GM12878 (cell line): ENCODE data around the gene ERN1. TPM values are rescaled to one million over a fixed set of nuclear protein-coding genes. Genes with fewer than 3 reads are reported as not detected.

Source experiments
- ATAC-seq: fragments of 200-7000 bp; cut with Tn5 transposase; 3 replicates; pipeline ENCODE4 v1.9.1; 2020; ENCODE audit warnings: mild to moderate bottlenecking, moderate library complexity
- BruUV-seq: library from RNA; stranded (reverse); fragments of 400-500 nt; replicated peaks from 2 replicates; lab custom pipeline; 2021; lab: Mats Ljungman, UMichigan
- CTCF ChIA-PET: fragments of 300-600 bp; sonication (Branson Sonifier 250); formaldehyde crosslinking; extraction: SDS; loops from one replicate; lab custom pipeline; 2021; ENCODE audit warnings: inconsistent platforms; lab: Yijun Ruan, JAX
- POLR2A ChIA-PET: fragments of 350-600 bp; formaldehyde crosslinking; extraction: SDS; loops from one replicate; lab custom pipeline; 2021; ENCODE audit warnings: inconsistent platforms; lab: Charles Lee
- RAD21 ChIA-PET: fragments of 300-600 bp; sonication (Branson Sonifier 250); formaldehyde crosslinking; loops from one replicate; lab custom pipeline; 2023; ENCODE audit warnings: antibody characterized with exemption; ENCODE audit not compliant: unreplicated experiment; lab: Charles Lee
- SMC1A ChIA-PET: fragments of 300-600 bp; sonication (Branson Sonifier 250); formaldehyde crosslinking; loops from one replicate; lab custom pipeline; 2023; ENCODE audit not compliant: unreplicated experiment, uncharacterized antibody; lab: Charles Lee
- DNase-seq: peaks from one replicate; pipeline ENCODE4 v3.0.0-alpha.2; 2011; ENCODE audit warnings: low read depth, low spot score
- FAIRE-seq: peaks from 3 replicates; lab custom pipeline; 2011; peaks lifted over from hg19 to GRCh38; lab: Jason Lieb, UNC
- H2AFZ ChIP-seq: 2 replicates; pipeline ENCODE4 v1.6.0; 2011; ENCODE audit warnings: low read depth, low read length, control low read depth; ENCODE audit not compliant: control insufficient read depth
- H3K27ac ChIP-seq: 2 replicates; pipeline ENCODE4 v1.5.1; 2011; ENCODE audit warnings: control low read depth; ENCODE audit not compliant: control insufficient read depth, insufficient read depth
- H3K27me3 ChIP-seq, 2 experiments: replicated peaks in 1 of 2; 2 replicates each; pipeline versions ENCODE4 v1.6.0 to v1.6.1; 2011; ENCODE audit warnings: low read length in 1 of 2; ENCODE audit not compliant: control insufficient read depth in 2 of 2, insufficient read depth in 2 of 2
- H3K36me3 ChIP-seq, 2 experiments: 2 replicates each; pipeline ENCODE4 v1.5.1; 2011; ENCODE audit warnings: low read length in 1 of 2; ENCODE audit not compliant: control insufficient read depth in 2 of 2, insufficient read depth in 2 of 2
- H3K4me1 ChIP-seq: 2 replicates; pipeline ENCODE4 v1.6.1; 2011; ENCODE audit warnings: mild to moderate bottlenecking, low read length, moderate library complexity, mixed read lengths; ENCODE audit not compliant: control insufficient read depth, insufficient read depth
- H3K4me2 ChIP-seq: 2 replicates; pipeline ENCODE4 v1.6.0; 2011; ENCODE audit warnings: control low read depth; ENCODE audit not compliant: control insufficient read depth, insufficient read depth
- H3K4me3 ChIP-seq: fragments of 200-600 bp; sonication (generic); 2 replicates; pipeline ENCODE4 v1.5.1; 2016
- H3K79me2 ChIP-seq: 2 replicates; pipeline ENCODE4 v1.6.0; 2011; ENCODE audit warnings: low read length; ENCODE audit not compliant: control insufficient read depth, insufficient read depth
- H3K9ac ChIP-seq: 2 replicates; pipeline ENCODE4 v1.8.0; 2011; ENCODE audit warnings: low read length, control low read depth, mixed read lengths; ENCODE audit not compliant: control insufficient read depth, insufficient read depth
- H3K9me3 ChIP-seq: replicated peaks from 3 replicates; pipeline ENCODE4 v1.5.1; 2011; ENCODE audit warnings: mild to moderate bottlenecking, low read length; ENCODE audit not compliant: control insufficient read depth, insufficient read depth
- H4K20me1 ChIP-seq: 2 replicates; pipeline ENCODE4 v1.6.0; 2011; ENCODE audit not compliant: control insufficient read depth, insufficient read depth
- ASH2L ChIP-seq: fragments of 300-600, 200-600 bp; sonication (generic); IDR thresholded peaks from 2 replicates; pipeline ENCODE4 v1.6.1; 2017; ENCODE audit warnings: low read depth, mild to moderate bottlenecking, borderline replicate concordance
- ATF2 ChIP-seq: IDR thresholded peaks from 2 replicates; pipeline ENCODE4 v1.6.1; 2012; ENCODE audit warnings: low read length, inconsistent platforms
- BMI1 ChIP-seq: fragments of 450-650 bp; IDR thresholded peaks from 2 replicates; pipeline ENCODE4 v1.6.1; 2016; ENCODE audit warnings: mild to moderate bottlenecking, moderate library complexity, borderline replicate concordance
- FOXK2 ChIP-seq: fragments of 450-650 bp; IDR thresholded peaks from 2 replicates; pipeline ENCODE4 v1.6.1; 2017; ENCODE audit warnings: mild to moderate bottlenecking, moderate library complexity
- HCFC1 ChIP-seq: fragments of 150-350 bp; IDR thresholded peaks from 2 replicates; pipeline ENCODE4 v1.6.1; 2014; ENCODE audit warnings: low read length
- HSF1 ChIP-seq: fragments of 150-350 bp; IDR thresholded peaks from 2 replicates; pipeline ENCODE4 v1.6.1; 2014; ENCODE audit warnings: mild to moderate bottlenecking, low read depth, low read length
- MTA2 ChIP-seq: fragments of 450-650 bp; IDR thresholded peaks from 2 replicates; pipeline ENCODE4 v1.6.1; 2016; ENCODE audit warnings: low read depth, mild to moderate bottlenecking, moderate library complexity
- NR2C1 ChIP-seq: fragments of 450-650 bp; IDR thresholded peaks from 2 replicates; pipeline ENCODE4 v1.6.1; 2017; ENCODE audit warnings: antibody characterized with exemption, mild to moderate bottlenecking, moderate library complexity
- POLR2A ChIP-seq: IDR thresholded peaks from 2 replicates; pipeline ENCODE4 v1.6.1; 2011; ENCODE audit warnings: low read depth, mild to moderate bottlenecking, low read length
- RAD21 ChIP-seq: IDR thresholded peaks from 2 replicates; pipeline ENCODE4 v1.6.1; 2011; ENCODE audit warnings: mild to moderate bottlenecking, low read depth, low read length, moderate library complexity; ENCODE audit not compliant: insufficient read depth
- RAD51 ChIP-seq: fragments of 450-650 bp; IDR thresholded peaks from 2 replicates; pipeline ENCODE4 v1.6.1; 2016; ENCODE audit warnings: moderate library complexity, mild to moderate bottlenecking, inconsistent platforms
- SIN3A ChIP-seq: IDR thresholded peaks from 2 replicates; pipeline ENCODE4 v1.6.1; 2012; ENCODE audit warnings: low read depth, low read length, improper control_type of control experiment
- SMAD5 ChIP-seq: IDR thresholded peaks from 2 replicates; pipeline ENCODE4 v1.6.1; 2016; ENCODE audit warnings: antibody characterized with exemption, low read depth
- TCF7 ChIP-seq: IDR thresholded peaks from 2 replicates; pipeline ENCODE4 v1.6.1; 2014; ENCODE audit warnings: antibody characterized with exemption, borderline replicate concordance
- YBX1 ChIP-seq: fragments of 450-650 bp; IDR thresholded peaks from 2 replicates; pipeline ENCODE4 v1.6.1; 2016; ENCODE audit warnings: antibody characterized with exemption
- WGBS: methylation state at CpG from one replicate; pipeline ENCODE4 v1.1.6; 2016; ENCODE audit warnings: low lambda C conversion rate; ENCODE audit not compliant: insufficient replicate concordance, insufficient coverage; ENCODE audit errors: missing lambda C conversion rate; 5-methylcytosine and 5-hydroxymethylcytosine counted together
- in situ Hi-C: fragments of 300-500 bp; cut with MboI; formaldehyde crosslinking; loops from 9 replicates; pipeline ENCODE4 v1.14.3; 2018; ENCODE audit warnings: mixed read lengths
- intact Hi-C: fragments of 100-400 bp; cut with micrococcal nuclease; formaldehyde crosslinking; loops from one replicate; pipeline ENCODE4 v1.14.2; 2022; ENCODE audit not compliant: unreplicated experiment
- polyA plus RNA-seq, 11 experiments: library from polyadenylated mRNA; depleted of rRNA in 4 of 11; unstranded in 6 of 11; stranded (reverse) in 5 of 11; fragments of >200 nt; fragmentation: Nextera tagmentation in 4 of 11; fragmentation: Illumina TruSeq in 1 of 11; extraction: Ambion mirVana in 4 of 11; extraction: Trizol in 1 of 11; gene quantifications; 1 replicate in 1 of 11; 2 replicates in 10 of 11; pipeline versions ENCODE4 v1.2.1 to v1.2.3, GENCODE V29; 2011 to 2016; ENCODE audit warnings: inconsistent platforms in 2 of 11, missing spikeins in 2 of 11, low read depth in 1 of 11
- total RNA-seq, 4 experiments: library from RNA; depleted of rRNA in 3 of 4; stranded (reverse); fragments of >200 nt in 3 of 4; fragmentation: Illumina TruSeq in 1 of 4; extraction: Trizol in 1 of 4; gene quantifications; 2 replicates each; pipeline versions ENCODE4 v1.2.1 to v1.2.3, GENCODE V29; 2013 to 2021

ERN1 gene
- total and polyA plus RNA-seq, 10 of the 15 experiments (the other 5 are each of a cell fraction or from before 2014, with no cell fraction given), result 2.6 to 19.2 (median 7.6) TPM

GRCh38 chr17:63991611-63992010 lies 138.3 kb downstream of the ERN1 start:
- TF ChIP-seq FOXK2, result no peak
- no peak for TF ChIP-seq MTA2
- TF ChIP-seq SIN3A, result no peak
- TF ChIP-seq SMAD5, result no peak
- TF ChIP-seq YBX1, result no peak
- SMC1A ChIA-PET, result interaction anchor here (0.8 to 2.3 kb wide), 7 partner anchors 22 to 72 kb away, joined by 3 to 10 read pairs (median 3); partner anchors contain the start of gene ICAM2
- Histone ChIP-seq H3K9ac (no peak overlapping the region), H3K4me2 (no peak overlapping the region), H3K4me3 (no peak overlapping the region), H3K36me3 (no peaks in the 10 kb centered on the region), H4K20me1 (no peaks in the 10 kb centered on the region), H3K27ac (no peak overlapping the region), H3K79me2 (no peaks in the 10 kb centered on the region), H2AFZ (no peak overlapping the region), H3K9me3 (no peaks in the 10 kb centered on the region), H3K27me3 (peaks cover 0 to 3% of the 10 kb centered on the region in 2 experiments), H3K4me1 (no peaks in the 10 kb centered on the region)
- no TSS peak for BruUV-seq
- in situ Hi-C loops, result no loop called here
- DNase-seq (no peak), ATAC-seq (no peak), FAIRE-seq (no peak)
- 42% methylated on average over 11 of the region's 11 CpGs for WGBS
- POLR2A ChIA-PET, result no interaction called here
- intact Hi-C loops, result no loop called here
- RAD21 ChIA-PET, result interaction anchor here (0.7 to 1.2 kb wide), 3 partner anchors 37 to 72 kb away, joined by 3 to 5 read pairs (median 3); no protein-coding TSS in a partner anchor
- CTCF ChIA-PET, result interaction anchor here (0.7 to 3.6 kb wide), 8 partner anchors 8 to 142 kb away, joined by 3 to 26 read pairs (median 4); no protein-coding TSS in a partner anchor

GRCh38 chr17:63989622-63990345 lies 140.2 kb downstream of the ERN1 start:
- no peak overlapping the region for H3K4me2 ChIP-seq
- no peak overlapping the region for H3K27ac ChIP-seq
- no peaks in the 10 kb centered on the region; a peak in 3 of 4 replicates for H3K27me3 ChIP-seq
- intact Hi-C loops, result loop anchor here (1.0 kb wide), 1 partner anchor 70 kb away; no protein-coding TSS in a partner anchor
- ChIA-PET SMC1A (interaction anchor here (0.9 to 2.5 kb wide), 9 partner anchors 25 to 144 kb away, joined by 5 to 22 read pairs (median 8); partner anchors contain the start of genes GH1 and ICAM2), RAD21 (interaction anchor here (0.8 to 1.6 kb wide), 8 partner anchors 36 to 144 kb away, joined by 3 to 24 read pairs (median 4); partner anchors contain the start of gene GH1), POLR2A (interaction anchor here (0.6 to 1.6 kb wide), 2 partner anchors 32 to 70 kb away, joined by 4 to 5 read pairs; no protein-coding TSS in a partner anchor), CTCF (interaction anchor here (0.8 to 3.6 kb wide), 26 partner anchors 9 to 306 kb away, joined by 3 to 46 read pairs (median 5); partner anchors contain the start of genes ERN1, GH1 and ICAM2)
- H3K36me3 ChIP-seq, result no peaks in the 10 kb centered on the region
- no peaks in the 10 kb centered on the region for H3K79me2 ChIP-seq
- no peak for FAIRE-seq
- no peak overlapping the region for H3K9ac ChIP-seq
- no peak for DNase-seq
- ATAC-seq, result no peak
- no peaks in the 10 kb centered on the region for H4K20me1 ChIP-seq
- no peaks in the 10 kb centered on the region for H3K9me3 ChIP-seq
- H3K4me3 ChIP-seq, result no peak overlapping the region
- H2AFZ ChIP-seq, result no peak overlapping the region
- 67% methylated on average over 21 of the region's 21 CpGs for WGBS
- in situ Hi-C loops, result no loop called here
- H3K4me1 ChIP-seq, result no peaks in the 10 kb centered on the region
- no TSS peak for BruUV-seq
- TF ChIP-seq HSF1 (no peak), HCFC1 (no peak), RAD51 (no peak), POLR2A (no peak), RAD21 (no peak), ASH2L (no peak), NR2C1 (no peak), TCF7 (no peak), ATF2 (no peak), BMI1 (no peak), SMAD5 (no peak)
